Right cardiac atrium (tissue), 5 donors: ENCODE data around the gene NEK2. TPM values are rescaled to one million over a fixed set of nuclear protein-coding genes. Genes with fewer than 3 reads are reported as not detected.
"Not testable (repeated sequence)": the region's sequence is repeated elsewhere in the genome, so short reads cannot be mapped to it uniquely, and the experiment has no call there.

Experiments
- ATAC-seq, 2 donors: fragments of 200-7000 bp; cut with Tn5 transposase; one replicate each; pipeline versions ENCODE4 v1.8.0 to v1.9.1; 2020; ENCODE audit warnings: moderate library complexity in 2 of 2, mild to moderate bottlenecking in 1 of 2
- DNase-seq, 3 donors: peaks; one replicate each; pipeline ENCODE4 v3.0.0-alpha.2; 2020
- H3K27ac ChIP-seq: one replicate; pipeline ENCODE4 v1.5.1; 2013; ENCODE audit warnings: mild to moderate bottlenecking, low read length, control low read depth, moderate library complexity
- H3K27me3 ChIP-seq: one replicate; pipeline ENCODE4 v1.6.1; 2013; ENCODE audit not compliant: control insufficient read depth, insufficient read depth
- H3K4me1 ChIP-seq: one replicate; pipeline ENCODE4 v1.6.1; 2013; ENCODE audit warnings: low read length; ENCODE audit not compliant: control insufficient read depth, insufficient read depth
- H3K4me3 ChIP-seq: one replicate; pipeline ENCODE4 v1.5.1; 2013; ENCODE audit warnings: low read length, control low read depth
- H3K9me3 ChIP-seq: one replicate; pipeline ENCODE4 v1.6.1; 2013; ENCODE audit warnings: low read length; ENCODE audit not compliant: control insufficient read depth
- WGBS: extraction: QIAGEN DNeasy Blood & Tissue Kit; methylation state at CpG from one replicate; pipeline ENCODE4 v1.1.7; 2013; 5-methylcytosine and 5-hydroxymethylcytosine counted together
- intact Hi-C, 4 donors: fragments of 100-400 bp; cut with DNase I; formaldehyde crosslinking; loops; one replicate each; pipeline versions ENCODE4 v1.11.0 to v1.14.0; 2022 to 2023
- long read RNA-seq, 4 donors: library from polyadenylated mRNA; unstranded; transcript quantifications; one replicate each; pipeline ENCODE4 v2.0.0, GENCODE V29; 2020 to 2021
- polyA plus RNA-seq: library from polyadenylated mRNA; stranded (reverse); fragments of 200-250 nt; gene quantifications from one replicate; pipeline ENCODE4 v1.2.3, GENCODE V29; 2013
- total RNA-seq, 4 donors: library from RNA; stranded (reverse); fragmentation: NEBNext Ultra II Directional; extraction: Animal tissue kit (Norgen Biotek cat#: 25700); gene quantifications; one replicate each; pipeline ENCODE4 v1.2.1, GENCODE V29; 2021
- donor health status: healthy with polysubstance abuse.
- donor health status: DM: no; HTN: yes; CAD: no.
- donor health status: DM: no; HTN: no; CAD: no.
- donor health status: DM: no; HTN: yes; CAD: no; lungs with severe emphysema.
- donor health status: DM: yes; HTN: yes; CAD: no.

Gene NEK2
- total RNA-seq, result under 1 TPM in 3 of 4 donors, not detected in 1; 0.25 to 0.80 (median 0.44) TPM
- polyA plus RNA-seq, result not detected
- long read RNA-seq, donor 1, result 0 reads
- long read RNA-seq, donor 2, result 0 reads
- long read RNA-seq, donor 3, result 0 reads
- long read RNA-seq, donor 4, result 0 reads

DNA sequence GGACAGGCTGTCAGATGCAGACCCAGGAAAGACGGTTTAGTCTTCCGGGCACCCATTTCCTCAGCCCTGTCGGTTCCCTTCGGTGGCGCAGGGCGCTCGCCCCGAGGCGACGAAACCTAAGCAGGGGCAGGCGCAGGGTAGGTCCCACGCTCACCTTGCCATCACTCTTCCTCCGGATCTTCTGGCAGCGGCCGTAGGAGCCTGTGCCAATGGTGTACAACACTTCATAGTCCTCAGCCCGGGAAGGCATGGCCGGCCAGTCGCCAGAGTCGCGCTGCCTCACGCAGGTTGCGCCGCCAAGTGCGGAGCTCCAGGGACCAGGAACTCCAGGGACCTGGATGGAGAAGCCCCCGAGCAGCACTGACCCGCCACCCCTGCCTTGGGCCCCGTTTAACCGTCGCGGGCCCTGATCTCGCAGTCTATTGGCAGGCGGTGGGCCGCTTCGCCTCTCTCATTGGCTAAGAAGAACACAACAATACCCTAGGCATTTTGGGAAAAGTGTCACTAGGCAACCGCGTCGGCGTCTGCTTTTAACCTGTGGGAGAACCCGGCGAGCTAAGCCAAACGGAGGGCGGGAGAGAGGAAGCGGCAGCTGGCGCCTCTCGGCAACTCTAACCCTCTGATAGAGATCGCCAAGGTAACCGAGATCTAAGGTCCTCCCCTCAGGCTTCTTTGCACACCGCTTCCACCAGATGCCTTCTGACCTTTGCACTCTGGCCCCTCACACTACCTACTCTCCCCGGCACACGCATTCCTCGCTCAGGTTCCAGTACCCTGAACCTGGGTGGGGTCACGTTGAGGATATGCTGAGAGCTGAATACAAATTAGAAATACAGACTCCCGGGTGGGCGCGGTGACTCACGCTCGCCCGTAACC lies at the start of gene NEK2:
NEK2 (minus strand) TSS at position 392 of the 876 bp plus-strand sequence; CDS start at position 250, 142 bp downstream.
- H3K27ac ChIP-seq, result no peak within 1 kb of the TSS
- H3K4me1 ChIP-seq, result no peaks in the 10 kb centered on the region
- ATAC-seq, result peak; percentile 98 to 99
- H3K9me3 ChIP-seq, result no peaks in the 10 kb centered on the region
- H3K4me3 ChIP-seq, result peak within 1 kb of the TSS; percentile 27
- DNase-seq, result peak; percentile 88 to 96 (median 92)
- under 1% methylated on average over 58 of the region's 58 CpGs for WGBS
- no peaks in the 10 kb centered on the region for H3K27me3 ChIP-seq
- intact Hi-C loops, result no loop called here

DNA sequence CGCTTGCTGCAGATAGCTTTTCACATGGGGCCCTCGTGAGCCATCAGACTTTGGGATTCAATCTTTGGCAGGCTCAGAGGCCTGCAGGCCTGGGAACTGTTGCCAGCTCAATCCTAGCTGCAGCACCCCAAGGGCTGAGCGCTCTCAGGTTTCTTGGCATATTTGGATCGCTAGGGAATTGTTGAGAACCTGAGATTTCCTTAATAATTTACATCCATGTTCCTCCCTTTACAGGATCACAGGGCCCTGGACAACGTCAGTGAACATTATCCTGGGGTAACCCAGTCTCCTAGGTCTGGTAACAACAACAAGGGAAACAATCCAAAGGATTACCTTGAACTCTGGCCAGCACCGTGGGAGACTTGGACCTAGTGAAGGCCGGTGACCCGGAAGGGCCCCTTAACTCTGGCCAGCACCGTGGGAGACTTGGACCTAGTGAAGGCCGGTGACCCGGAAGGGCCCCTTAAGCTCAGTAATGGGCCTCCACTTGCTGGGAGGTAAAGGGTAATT lies 49.3 kb upstream of the NEK2 start:
- intact Hi-C loops, result no loop called here
- H3K4me3 ChIP-seq, result no peak overlapping the region
- no peak for ATAC-seq
- no peak for DNase-seq
- H3K27ac ChIP-seq, result no peak overlapping the region
- no peaks in the 10 kb centered on the region for H3K4me1 ChIP-seq
- H3K9me3 ChIP-seq, result no peaks in the 10 kb centered on the region
- WGBS, result 47% methylated on average over 11 of the region's 11 CpGs
- H3K27me3 ChIP-seq, result no peaks in the 10 kb centered on the region

DNA sequence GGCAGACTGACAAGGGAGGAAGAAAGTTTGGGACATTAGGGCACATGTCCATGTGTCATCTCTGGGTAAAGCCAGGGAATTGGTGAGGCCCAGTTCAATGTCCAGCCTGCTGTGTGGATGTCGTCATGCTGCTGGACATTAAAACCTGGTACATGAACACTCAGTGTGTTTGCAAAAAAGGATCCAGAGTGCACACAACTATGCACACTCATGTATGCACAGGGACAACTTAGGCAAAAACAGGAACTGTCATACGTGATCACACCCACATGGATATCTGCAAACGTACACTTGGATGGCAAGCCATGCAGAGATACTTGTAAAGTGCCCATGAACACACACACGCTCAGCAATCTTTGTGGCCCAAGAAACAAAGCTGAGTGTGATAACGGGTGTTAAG lies 47.9 kb upstream of the NEK2 start:
- Histone ChIP-seq H3K9me3 (no peaks in the 10 kb centered on the region), H3K27me3 (no peaks in the 10 kb centered on the region), H3K4me3 (no peak overlapping the region), H3K4me1 (no peaks in the 10 kb centered on the region), H3K27ac (no peak overlapping the region)
- ATAC-seq (no peak), DNase-seq (no peak)
- 90% methylated on average over 5 of the region's 5 CpGs for WGBS
- intact Hi-C loops, result no loop called here

DNA sequence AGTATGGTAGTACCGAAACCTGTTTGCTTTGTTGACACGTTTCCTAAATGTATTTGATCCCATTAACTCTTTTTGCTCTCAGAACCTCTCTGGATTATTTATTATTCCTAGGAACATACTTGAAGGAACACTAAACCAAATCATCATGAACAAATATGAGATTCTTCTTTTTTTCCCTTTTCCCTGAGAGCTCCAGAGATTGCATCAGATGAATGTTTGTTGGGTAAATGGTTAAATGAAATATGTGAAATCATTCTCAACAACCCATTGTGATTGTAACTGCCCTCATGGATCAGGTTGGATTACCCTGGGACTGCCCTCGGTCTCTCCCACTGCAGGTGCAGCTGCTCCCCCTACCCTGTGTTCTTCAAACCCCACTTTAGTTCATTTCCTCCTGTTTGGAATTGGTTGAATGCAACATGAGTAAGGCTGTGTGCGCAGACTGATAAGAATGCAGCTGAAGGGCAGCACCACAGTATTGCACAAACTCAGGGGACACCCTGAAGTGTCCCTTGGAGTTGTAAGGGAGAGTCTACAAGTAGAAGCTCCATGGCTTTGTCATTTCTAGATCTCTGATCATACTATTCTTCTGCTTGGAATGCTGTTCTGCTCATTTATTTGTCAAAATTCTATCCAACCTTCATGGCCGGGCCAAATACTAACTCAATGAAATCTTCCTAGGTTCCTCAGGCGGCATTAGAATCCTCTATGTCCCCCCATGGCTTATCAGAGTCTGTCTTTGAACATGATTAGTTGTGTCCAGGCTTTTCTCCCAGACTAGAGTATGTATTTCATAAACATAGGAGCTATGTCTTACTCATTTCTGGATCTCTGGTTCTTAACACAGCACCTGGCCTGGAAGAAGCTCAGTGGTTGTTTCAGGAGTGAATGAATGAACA lies 47.1 kb upstream of the NEK2 start:
- WGBS, result 92% methylated on average over 6 of the region's 6 CpGs
- DNase-seq (no peak), ATAC-seq (no peak)
- Histone ChIP-seq H3K9me3 (no peaks in the 10 kb centered on the region), H3K27ac (no peak overlapping the region), H3K4me1 (no peaks in the 10 kb centered on the region), H3K27me3 (no peaks in the 10 kb centered on the region), H3K4me3 (no peak overlapping the region)
- intact Hi-C loops, result no loop called here

DNA sequence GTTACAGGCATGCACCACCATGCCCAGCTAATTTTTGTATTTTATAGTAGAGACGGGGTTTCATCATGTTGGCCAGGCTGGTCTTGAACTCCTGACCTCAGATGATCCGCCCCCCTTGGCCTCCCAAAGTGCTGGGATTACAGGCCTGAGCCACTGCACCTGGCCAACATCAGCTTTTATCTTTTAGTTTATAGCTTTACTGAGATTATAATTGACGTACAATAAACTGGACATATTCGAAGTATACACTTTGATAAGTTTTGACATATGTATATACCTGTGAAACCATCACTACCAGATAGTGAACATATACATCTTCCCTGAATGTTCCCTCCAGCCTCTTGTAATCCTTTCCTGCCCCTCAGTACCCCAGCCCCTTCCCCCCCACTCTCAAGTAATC lies 41.1 kb upstream of the NEK2 start:
- H3K27me3 ChIP-seq, intact Hi-C loops, ATAC-seq, H3K9me3 ChIP-seq, H3K4me1 ChIP-seq, DNase-seq, H3K4me3 ChIP-seq, H3K27ac ChIP-seq: not testable (repeated sequence)
- WGBS, result 95% methylated on average over 4 of the region's 4 CpGs

DNA sequence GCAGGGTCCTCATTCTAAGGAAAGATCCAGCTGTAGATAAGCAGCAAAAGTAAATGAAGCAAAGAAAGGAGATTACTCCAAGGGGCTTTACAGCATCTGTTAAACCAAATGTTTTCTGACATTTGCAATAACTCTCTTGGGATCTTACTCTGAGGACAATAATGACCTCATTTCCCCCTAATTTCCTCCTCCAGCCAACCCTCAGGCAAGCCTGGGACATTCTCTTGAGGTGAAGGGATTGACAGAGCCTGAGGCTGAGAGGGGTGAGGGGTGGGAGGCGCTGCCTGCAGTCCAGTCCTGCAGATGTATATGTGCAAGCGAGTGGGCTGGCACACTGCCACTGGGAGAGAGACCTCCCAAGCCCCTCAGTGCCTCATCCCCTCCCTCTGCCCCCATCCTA lies 40.5 kb upstream of the NEK2 start:
- intact Hi-C loops, result no loop called here
- H3K9me3 ChIP-seq, result no peaks in the 10 kb centered on the region
- no peak overlapping the region for H3K4me3 ChIP-seq
- no peaks in the 10 kb centered on the region for H3K4me1 ChIP-seq
- ATAC-seq (no peak), DNase-seq (no peak)
- H3K27ac ChIP-seq, result no peak overlapping the region
- H3K27me3 ChIP-seq, result no peaks in the 10 kb centered on the region
- 66% methylated on average over 2 of the region's 2 CpGs for WGBS

DNA sequence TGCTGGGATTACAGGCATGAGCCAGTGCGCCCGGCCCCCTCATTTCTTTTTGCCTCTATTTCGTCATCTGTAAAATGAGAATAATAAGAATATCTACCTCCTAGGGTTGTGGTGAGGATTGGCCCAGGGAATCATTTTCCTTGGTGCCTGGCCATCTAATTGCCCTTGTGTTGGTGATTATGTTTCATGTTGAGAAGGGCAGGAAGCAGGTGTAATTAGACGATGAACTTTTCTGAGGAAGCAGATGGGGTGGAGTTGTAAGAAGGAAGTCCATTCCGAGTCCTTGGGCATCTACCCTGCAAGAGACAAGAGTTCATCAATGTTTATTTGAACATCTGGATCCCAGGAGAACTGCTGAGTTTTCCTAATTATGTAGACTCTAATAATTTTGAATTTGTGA lies 38.7 kb upstream of the NEK2 start:
- intact Hi-C loops, result no loop called here
- H3K4me3 ChIP-seq, result no peak overlapping the region
- H3K9me3 ChIP-seq, result no peaks in the 10 kb centered on the region
- ATAC-seq (no peak), DNase-seq (no peak)
- H3K4me1 ChIP-seq, result no peaks in the 10 kb centered on the region
- no peak overlapping the region for H3K27ac ChIP-seq
- H3K27me3 ChIP-seq, result no peaks in the 10 kb centered on the region
- 80% methylated on average over 5 of the region's 5 CpGs for WGBS

DNA sequence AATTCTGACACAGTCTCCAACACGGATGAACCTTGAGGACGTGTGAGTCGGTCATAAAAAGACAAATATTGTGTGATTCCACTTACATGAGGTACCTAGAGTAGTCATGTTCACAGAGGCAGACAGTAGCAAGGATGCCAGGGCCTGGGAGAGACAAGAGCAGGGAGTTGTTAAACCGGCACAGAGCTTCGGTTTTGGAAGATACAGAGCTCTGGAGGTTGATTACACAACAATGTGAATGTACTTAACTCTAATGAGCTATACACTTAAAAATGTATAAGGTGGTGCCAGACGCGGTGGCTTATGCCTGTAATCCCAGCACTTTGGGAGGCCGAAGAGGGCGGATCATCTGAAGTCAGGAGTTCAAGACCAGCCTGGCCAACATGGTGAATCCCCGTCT lies 37.8 kb upstream of the NEK2 start:
- ATAC-seq (no peak), DNase-seq (no peak)
- H3K4me1 ChIP-seq, result no peaks in the 10 kb centered on the region
- H3K27me3 ChIP-seq, result no peaks in the 10 kb centered on the region
- intact Hi-C loops, result no loop called here
- H3K4me3 ChIP-seq, result no peak overlapping the region
- H3K27ac ChIP-seq, result no peak overlapping the region
- 90% methylated on average over 10 of the region's 10 CpGs for WGBS
- H3K9me3 ChIP-seq, result no peaks in the 10 kb centered on the region

DNA sequence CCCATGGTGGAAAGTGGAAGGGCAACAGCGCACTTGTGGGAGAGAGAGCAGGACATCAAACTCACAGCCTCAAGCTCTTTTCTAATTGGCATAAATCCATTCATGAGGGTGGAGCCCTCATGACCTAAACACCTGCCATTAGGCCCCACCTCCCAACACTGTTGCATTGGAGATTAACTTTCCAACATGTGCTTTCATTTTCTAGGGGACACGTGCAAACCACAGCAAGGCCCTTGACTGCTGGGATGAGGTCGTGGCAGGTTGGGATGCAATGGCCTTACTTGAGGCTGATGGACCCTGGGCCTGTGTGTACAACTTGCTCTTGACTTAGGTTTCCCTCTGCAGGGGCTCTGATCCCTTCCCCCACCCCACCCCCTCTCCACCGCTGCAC lies 35.9 kb upstream of the NEK2 start:
- 95% methylated on average over 4 of the region's 4 CpGs for WGBS

DNA sequence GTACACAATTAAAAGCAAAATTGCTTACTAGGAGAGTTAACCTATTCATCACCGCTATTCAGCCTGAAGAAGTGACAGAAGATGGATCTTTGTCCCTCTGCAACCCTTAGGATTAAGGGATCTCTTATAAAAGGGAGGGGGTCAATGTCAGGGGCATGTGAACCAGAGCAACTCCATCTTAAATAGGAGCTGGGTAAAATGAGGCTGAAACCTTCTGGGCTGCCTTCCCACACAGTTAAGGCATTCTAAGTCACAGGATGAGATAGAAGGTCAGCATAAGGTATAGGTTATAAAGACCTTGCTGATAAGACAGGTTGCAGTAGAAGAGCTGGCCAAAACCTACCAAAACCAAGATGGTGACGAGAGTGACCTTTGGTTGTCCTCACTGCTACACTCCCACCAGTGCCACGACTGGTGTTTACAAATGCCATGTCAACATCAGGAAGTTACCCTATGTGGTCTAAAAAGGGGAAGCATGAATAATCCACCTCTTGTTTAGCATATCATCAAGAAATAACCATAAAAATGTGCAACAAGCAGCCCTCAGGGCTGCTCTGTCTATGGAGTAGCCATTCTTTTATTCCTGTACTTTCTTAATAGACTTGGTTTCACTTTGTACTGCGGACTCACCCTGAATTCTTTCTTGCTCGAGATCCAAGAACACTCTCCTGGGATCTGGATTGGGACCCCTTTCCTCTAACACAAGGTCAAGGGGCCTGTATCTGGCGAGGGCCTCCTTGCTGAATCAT lies 35.3 kb upstream of the NEK2 start:
- Histone ChIP-seq H3K27ac (no peak overlapping the region), H3K27me3 (no peaks in the 10 kb centered on the region), H3K4me1 (no peaks in the 10 kb centered on the region), H3K4me3 (no peak overlapping the region), H3K9me3 (no peaks in the 10 kb centered on the region)
- intact Hi-C loops, result no loop called here
- DNase-seq (no peak), ATAC-seq (no peak)
- 80% methylated on average over 6 of the region's 6 CpGs for WGBS

More for the DNA sequence above, 35.9 kb upstream of the NEK2 start:
- intact Hi-C loops, result no loop called here
- DNase-seq (no peak), ATAC-seq (no peak)
- no peak overlapping the region for H3K27ac ChIP-seq
- no peaks in the 10 kb centered on the region for H3K9me3 ChIP-seq
- H3K4me1 ChIP-seq, result no peaks in the 10 kb centered on the region
- H3K4me3 ChIP-seq, result no peak overlapping the region
- no peaks in the 10 kb centered on the region for H3K27me3 ChIP-seq
